ENCODE measurements around the gene CCPG1.

DNA sequence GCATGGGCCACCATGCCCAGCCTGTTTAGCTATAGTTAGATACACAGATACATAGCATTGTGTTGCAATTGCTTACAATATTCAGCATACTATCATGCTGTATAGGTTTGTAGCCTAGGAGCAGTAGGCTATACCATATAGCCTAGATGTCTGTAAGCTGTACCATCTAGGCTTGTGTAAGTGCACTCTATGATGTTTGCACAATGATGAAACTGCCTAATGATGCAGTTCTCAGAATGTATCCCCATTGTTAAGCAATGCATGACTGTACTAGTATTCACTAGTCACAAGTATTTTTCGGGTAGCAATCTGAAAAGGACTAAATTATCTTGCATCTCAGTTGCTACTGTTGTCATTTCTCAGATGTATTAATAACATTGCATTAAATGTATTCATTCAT, 73.2 kb downstream of the CCPG1 start:
- TF ChIP-seq EZH2 (IDR thresholded peaks at IDR 0.05; ENCODE audit: insufficient read depth, poor library complexity, severe bottlenecking) (no peak), EZH2phosphoT487 (IDR thresholded peaks at IDR 0.05; ENCODE audit: insufficient read depth, low read depth) (no peak)

All from GM23248 (cell line).